Glomerular endothelial cell (primary cell): Measurements from ENCODE around the gene LRRC45. TPM values are rescaled to one million over a fixed set of nuclear protein-coding genes. Genes with fewer than 3 reads are reported as not detected.

Source experiments
- DNase-seq: peaks from one replicate; pipeline ENCODE4 v3.0.0-alpha.2; 2011; ENCODE audit warnings: low read depth, low spot score; ENCODE audit errors: extremely low read depth
- total RNA-seq: library from RNA; depleted of rRNA; stranded (reverse); fragments of >200 nt; gene quantifications from 2 replicates; pipeline ENCODE4 v1.2.3, GENCODE V29; 2015

Gene LRRC45
- total RNA-seq, 1 donor from 2014 or later: 24.9 TPM

- no peak for DNase-seq
Measured at GRCh38 chr17:82018152-82018988, 4.7 kb upstream of the LRRC45 start.

GRCh38 chr17:82018989-82019689, 4.0 kb upstream of the LRRC45 start:
- no peak for DNase-seq

GRCh38 chr17:82019690-82020571, 3.2 kb upstream of the LRRC45 start:
- no peak for DNase-seq

- DNase-seq: no peak
Measured at GRCh38 chr17:82020572-82021106, 2.5 kb upstream of the LRRC45 start.

GRCh38 chr17:82021107-82021899, 1.8 kb upstream of the LRRC45 start:
- no peak for DNase-seq

- DNase-seq: no peak
Measured at GRCh38 chr17:82021900-82022309, 1.2 kb upstream of the LRRC45 start.

GRCh38 chr17:82022310-82022980, 660 bp upstream of the LRRC45 start, which contains the start of gene CENPX:
Gene CENPX, minus strand, starts transcription at chr17:82022878. Its CDS starts 17 bp downstream, at chr17:82022861.
- no peak for DNase-seq

GRCh38 chr17:82023447-82024241, 539 bp downstream of the LRRC45 start:
- DNase-seq: no peak

- no peak for DNase-seq
Measured at GRCh38 chr17:82024859-82025258, 1.8 kb downstream of the LRRC45 start.

- DNase-seq: no peak
Measured at GRCh38 chr17:82025401-82026107, 2.4 kb downstream of the LRRC45 start.

GRCh38 chr17:82028246-82028645, 5.1 kb downstream of the LRRC45 start:
- no peak for DNase-seq

- no peak for DNase-seq
Measured at GRCh38 chr17:82028966-82029365, 5.9 kb downstream of the LRRC45 start.

GRCh38 chr17:82029391-82029790, 6.3 kb downstream of the LRRC45 start:
- DNase-seq: no peak

GRCh38 chr17:82029990-82030469, 6.9 kb downstream of the LRRC45 start:
- no peak for DNase-seq

GRCh38 chr17:82030470-82031302, 7.6 kb downstream of the LRRC45 start:
- no peak for DNase-seq

GRCh38 chr17:82031303-82031884, 8.3 kb downstream of the LRRC45 start, which contains the start of gene RAC3:
Gene RAC3, plus strand, starts transcription at chr17:82031678. Its CDS starts 84 bp downstream, at chr17:82031762.
- DNase-seq: no peak
